ENCODE measurements around the gene FKBP3. TPM values are rescaled to one million over a fixed set of nuclear protein-coding genes. Genes with fewer than 3 reads are reported as not detected.

FKBP3 gene
- total and polyA plus RNA-seq, 2 of the 8 experiments (the other 6 are each of a cell fraction or from before 2014, with no cell fraction given) = 36.0 to 149 TPM

GRCh38 chr14:45112896-45113781 is 21.1 kb downstream of the FKBP3 start:
- WGBS, 2 experiments (ENCODE audit: extremely low coverage in 1 of 2, insufficient coverage in 1 of 2, insufficient read length in 1 of 2, insufficient replicate concordance in 2 of 2, low coverage in 1 of 2, low lambda C conversion rate in 2 of 2, missing lambda C conversion rate in 1 of 2) = 92% methylated on average over 6 of the region's 6 CpGs; no CpG with 5 or more reads in 1 of the 2 experiments
- Histone ChIP-seq H2BK12ac (ENCODE audit: low read depth, low read length) (no peak overlapping the region), H3K56ac (replicated peaks; ENCODE audit: insufficient read length, low read depth, low read length) (no peak overlapping the region), H3K9me3 (ENCODE audit: insufficient read depth in 2 of 2, low read depth in 1 of 2, low read length in 1 of 2) (no peaks in the 10 kb centered on the region), H4K91ac (replicated peaks; ENCODE audit: insufficient read length, low read length) (no peak overlapping the region), H3K36me3 (ENCODE audit: control insufficient read depth in 2 of 4, insufficient read depth in 4 of 4, low read length in 3 of 4) (peaks cover 3 to 85% (median 43%) of the 10 kb centered on the region in 4 experiments), H4K5ac (ENCODE audit: insufficient read length, low read depth, low read length) (no peak overlapping the region), H2AK5ac (ENCODE audit: low read depth, low read length) (no peak overlapping the region), H3K4me2 (ENCODE audit: insufficient read depth in 1 of 2, low read depth in 2 of 2, low read length in 2 of 2) (no peak overlapping the region), H3K14ac (ENCODE audit: insufficient read length) (no peak overlapping the region), H3K23me2 (ENCODE audit: low read depth, low read length) (no peaks in the 10 kb centered on the region; the same call in 1 of the 2 replicates), H2BK120ac (replicated peaks; ENCODE audit: low read depth, low read length) (no peak overlapping the region), H2BK20ac (ENCODE audit: low read length) (no peak overlapping the region), H2BK5ac (ENCODE audit: low read depth, low read length) (no peak overlapping the region), H3K23ac (ENCODE audit: insufficient read length) (no peak overlapping the region), H3K79me2 (ENCODE audit: control insufficient read depth in 1 of 2, insufficient read depth in 2 of 2, low read length in 2 of 2) (no peaks in the 10 kb centered on the region), H4K8ac (ENCODE audit: extremely low read depth, insufficient read depth, low read length) (no peak overlapping the region), H3K9ac (replicated peaks in 1 of 4; ENCODE audit: extremely low read depth in 1 of 4, low read depth in 3 of 4, low read length in 3 of 4) (no peak overlapping the region), H3K4me3 (ENCODE audit: extremely low read depth in 1 of 4, insufficient read depth in 2 of 4, low read depth in 3 of 4, low read length in 4 of 4) (no peak overlapping the region), H3K27ac (ENCODE audit: low read depth, low read length) (no peak overlapping the region), H3K4me1 (replicated peaks in 1 of 4; ENCODE audit: control insufficient read depth in 3 of 4, insufficient read depth in 4 of 4, low read length in 3 of 4) (no peaks in the 10 kb centered on the region), H3K4ac (replicated peaks; ENCODE audit: insufficient read length, low read depth, low read length) (no peak overlapping the region), H4K20me1 (replicated peaks in 1 of 2; ENCODE audit: control insufficient read depth in 1 of 2, insufficient read depth in 2 of 2, low read length in 2 of 2) (peaks cover 3 to 6% of the 10 kb centered on the region in 2 experiments), H3K79me1 (ENCODE audit: low read depth, low read length) (no peaks in the 10 kb centered on the region), H3K18ac (ENCODE audit: extremely low read depth, low read length) (no peak overlapping the region), H2BK15ac (ENCODE audit: low read length) (no peak overlapping the region), H3K27me3 (replicated peaks in 1 of 4; ENCODE audit: control insufficient read depth in 3 of 4, extremely low read depth in 1 of 4, insufficient read depth in 3 of 4, low read length in 3 of 4) (no peaks in the 10 kb centered on the region), H2AFZ (ENCODE audit: low read length) (no peak overlapping the region)
- DNase-seq (ENCODE audit: low read depth in 1 of 2, low spot score in 2 of 2) (no peak), FAIRE-seq (no peak)
- ChIA-PET POLR2A (ENCODE audit: partially characterized antibody) (interaction anchor here (1.4 to 1.6 kb wide), 2 partner anchors 10 to 21 kb away, joined by 3 to 6 read pairs; partner anchors contain the start of gene FKBP3), CTCF (ENCODE audit: partially characterized antibody) (interaction anchor here (0.8 kb wide), 1 partner anchor 14 kb away, joined by 4 read pairs; no protein-coding TSS in a partner anchor)
- TF ChIP-seq RNF2 (IDR thresholded peaks at IDR 0.05; ENCODE audit: borderline replicate concordance, low read depth, low read length, missing control alignments, poor library complexity, severe bottlenecking) = no peak
- no peak for TF ChIP-seq CBX8 (IDR thresholded peaks at IDR 0.05; ENCODE audit: borderline replicate concordance, low read depth, low read length)
- no peak for TF ChIP-seq TCF12 (IDR thresholded peaks at IDR 0.05; ENCODE audit: low read depth, low read length)
- no peak for TF ChIP-seq RBBP5 (IDR thresholded peaks at IDR 0.05; ENCODE audit: borderline replicate concordance, low read depth, low read length)
- TF ChIP-seq SUZ12 (IDR thresholded peaks at IDR 0.05; ENCODE audit: low read length) = no peak

Data from H1 (cell line).